Activated CD4-positive, alpha-beta T cell treated with anti-CD3 and anti-CD28 coated beads, Interleukin-2, amount 50 U/mL, for 16 hours (primary cell): Measurements from ENCODE around the gene PGBD4.
"Not testable (repeated sequence)": the region's sequence is repeated elsewhere in the genome, so short reads cannot be mapped to it uniquely, and the experiment has no call there.

ENCODE experiments used
- DNase-seq: peaks from one replicate; pipeline ENCODE4 v3.0.0-alpha.2; 2020

PGBD4 gene

GRCh38 chr15:34114739-34115138 lies 12.9 kb downstream of the PGBD4 start:
- DNase-seq = no peak

- no peak for DNase-seq
These were observed 14.7 kb downstream of the PGBD4 start for GRCh38 chr15:34116620-34117019.

- no peak for DNase-seq
These were observed 17.4 kb downstream of the PGBD4 start for GRCh38 chr15:34119291-34119690.

GRCh38 chr15:34120420-34120819 lies 18.5 kb downstream of the PGBD4 start:
- DNase-seq = not testable (repeated sequence)

DNA sequence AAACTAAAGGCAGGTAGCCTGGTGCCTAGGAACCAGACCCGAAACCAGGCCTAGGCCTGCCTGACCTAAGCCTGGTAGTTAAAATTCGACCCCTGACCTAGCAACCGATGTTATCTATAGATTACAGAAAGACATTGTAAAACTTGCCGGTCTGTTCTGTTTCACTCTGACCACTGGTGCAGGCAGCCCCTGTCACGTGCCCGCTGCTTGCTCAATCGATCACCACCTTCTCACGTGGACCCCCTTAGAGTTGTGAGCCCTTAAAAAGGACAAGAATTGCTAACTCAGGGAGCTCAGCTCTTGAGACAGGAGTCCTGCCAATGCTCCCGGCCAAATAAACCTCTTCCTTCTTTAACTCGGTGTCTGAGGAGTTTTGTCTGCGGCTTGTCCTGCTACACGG lies 19.9 kb downstream of the PGBD4 start:
- not testable (repeated sequence) for DNase-seq

GRCh38 chr15:34122771-34123183 lies 20.9 kb downstream of the PGBD4 start:
- no peak for DNase-seq

GRCh38 chr15:34124651-34125050 lies 22.8 kb downstream of the PGBD4 start:
- no peak for DNase-seq

- no peak for DNase-seq
These were observed 24.1 kb downstream of the PGBD4 start for GRCh38 chr15:34125945-34126344.

DNA sequence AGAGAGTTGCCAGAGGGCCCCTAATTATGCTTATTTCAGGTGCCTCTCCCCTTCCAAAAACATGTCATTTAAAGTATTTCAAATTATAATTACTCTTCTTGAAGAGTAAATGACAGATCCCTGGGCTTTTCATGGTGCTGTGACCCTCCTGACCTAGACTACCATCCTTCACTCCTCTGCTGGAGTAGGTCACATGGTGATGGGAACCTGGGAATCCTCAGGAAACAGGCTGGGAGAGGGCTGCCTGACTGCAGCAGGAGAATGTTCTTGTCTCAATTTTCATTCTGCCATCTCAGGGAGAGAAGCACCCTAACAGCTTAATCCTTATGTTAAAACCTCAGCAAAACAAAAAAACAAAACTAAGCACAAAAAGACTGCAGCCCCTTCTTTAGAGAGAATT lies 24.6 kb downstream of the PGBD4 start:
- no peak for DNase-seq

- DNase-seq = no peak
These were observed 27.0 kb downstream of the PGBD4 start for GRCh38 chr15:34128898-34129297.

DNA sequence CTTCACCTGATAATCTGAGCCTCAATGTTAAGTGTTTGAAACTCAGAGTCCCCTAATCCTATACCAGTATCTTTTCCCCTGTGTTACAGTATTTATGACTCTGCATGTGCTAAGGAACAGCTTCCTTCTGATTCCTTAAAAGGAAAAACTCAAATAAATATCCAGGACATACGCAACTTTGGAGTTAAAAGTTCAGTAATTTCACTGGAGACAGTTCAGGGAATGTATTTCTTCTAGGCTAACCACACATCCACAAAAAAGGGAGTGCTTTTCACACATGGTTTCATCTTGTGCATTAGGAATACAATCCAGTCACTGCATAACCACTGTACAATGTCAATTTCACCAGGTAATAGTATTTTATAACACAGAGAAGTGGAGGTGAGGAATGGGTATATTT lies 31.0 kb downstream of the PGBD4 start:
- DNase-seq = no peak

GRCh38 chr15:34133511-34133910 lies 31.6 kb downstream of the PGBD4 start:
- DNase-seq = no peak

GRCh38 chr15:34147371-34148140 lies 45.7 kb downstream of the PGBD4 start:
- DNase-seq = no peak

DNA sequence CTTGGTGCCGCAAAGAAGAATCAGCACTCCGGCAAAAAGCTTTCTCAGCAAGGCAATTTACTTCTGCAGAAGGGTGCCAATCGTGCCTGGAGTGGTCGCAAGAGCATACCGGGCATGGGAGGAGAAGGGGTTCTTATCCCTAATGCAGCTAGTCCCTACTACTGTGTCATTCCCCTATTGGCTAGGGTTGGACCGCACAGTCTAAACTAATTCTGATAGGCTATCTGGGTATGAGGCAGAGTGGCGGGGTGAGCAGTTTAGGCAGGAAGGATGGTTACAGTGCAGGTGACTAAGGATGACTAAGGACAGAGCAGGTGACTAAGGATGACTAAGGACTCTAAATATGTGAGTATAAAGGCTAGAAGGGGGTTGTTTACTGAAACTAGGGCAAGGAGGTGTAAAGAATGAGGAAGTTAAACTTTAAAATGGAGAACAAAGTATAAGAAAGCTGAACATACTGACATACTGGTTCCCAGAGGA lies 52.9 kb downstream of the PGBD4 start:
- peak; percentile 20 for DNase-seq

GRCh38 chr15:34155859-34156258 lies 54.0 kb downstream of the PGBD4 start:
- no peak for DNase-seq
